ENCODE results near the gene RBM33.
"Not testable (repeated sequence)": the region's sequence is repeated elsewhere in the genome, so short reads cannot be mapped to it uniquely, and the experiment has no call there.

The RBM33 gene

GRCh38 chr7:155685070-155685790, 40.8 kb downstream of the RBM33 start:
- TF ChIP-seq, protein P1, sequence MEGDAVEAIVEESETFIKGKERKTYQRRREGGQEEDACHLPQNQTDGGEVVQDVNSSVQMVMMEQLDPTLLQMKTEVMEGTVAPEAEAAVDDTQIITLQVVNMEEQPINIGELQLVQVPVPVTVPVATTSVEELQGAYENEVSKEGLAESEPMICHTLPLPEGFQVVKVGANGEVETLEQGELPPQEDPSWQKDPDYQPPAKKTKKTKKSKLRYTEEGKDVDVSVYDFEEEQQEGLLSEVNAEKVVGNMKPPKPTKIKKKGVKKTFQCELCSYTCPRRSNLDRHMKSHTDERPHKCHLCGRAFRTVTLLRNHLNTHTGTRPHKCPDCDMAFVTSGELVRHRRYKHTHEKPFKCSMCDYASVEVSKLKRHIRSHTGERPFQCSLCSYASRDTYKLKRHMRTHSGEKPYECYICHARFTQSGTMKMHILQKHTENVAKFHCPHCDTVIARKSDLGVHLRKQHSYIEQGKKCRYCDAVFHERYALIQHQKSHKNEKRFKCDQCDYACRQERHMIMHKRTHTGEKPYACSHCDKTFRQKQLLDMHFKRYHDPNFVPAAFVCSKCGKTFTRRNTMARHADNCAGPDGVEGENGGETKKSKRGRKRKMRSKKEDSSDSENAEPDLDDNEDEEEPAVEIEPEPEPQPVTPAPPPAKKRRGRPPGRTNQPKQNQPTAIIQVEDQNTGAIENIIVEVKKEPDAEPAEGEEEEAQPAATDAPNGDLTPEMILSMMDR (conservative IDR thresholded peaks at IDR 0.05; ENCODE audit: control insufficient read depth, insufficient read depth, low read depth, low read length): no peak
- DNase-seq (ENCODE audit: low read depth): no peak
- no peak overlapping the region for H3K4me3 ChIP-seq (ENCODE audit: control insufficient read depth, low read depth, low read length)

DNA sequence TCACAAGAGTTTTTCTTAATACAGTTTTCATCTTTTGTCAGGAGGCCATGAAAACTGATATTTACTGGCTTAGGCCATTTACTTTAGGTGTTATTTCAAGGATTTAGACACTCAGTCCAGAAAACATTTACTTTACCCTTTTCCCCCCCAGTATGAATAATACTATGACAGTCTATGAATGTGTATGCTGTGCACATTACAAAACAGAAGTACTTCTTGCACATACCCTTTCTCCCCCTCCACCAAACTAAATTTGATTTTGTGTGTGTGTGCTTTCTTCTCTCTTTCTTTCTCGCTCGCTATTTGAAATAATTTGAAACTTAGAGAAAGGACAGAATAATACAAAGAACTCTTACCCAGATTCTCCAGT, 41.3 kb downstream of the RBM33 start:
- no peak for DNase-seq (ENCODE audit: low read depth)
- no peak overlapping the region for H3K4me3 ChIP-seq (ENCODE audit: control insufficient read depth, low read depth, low read length)
- TF ChIP-seq, protein P1 (conservative IDR thresholded peaks at IDR 0.05; ENCODE audit: control insufficient read depth, insufficient read depth, low read depth, low read length): no peak

DNA sequence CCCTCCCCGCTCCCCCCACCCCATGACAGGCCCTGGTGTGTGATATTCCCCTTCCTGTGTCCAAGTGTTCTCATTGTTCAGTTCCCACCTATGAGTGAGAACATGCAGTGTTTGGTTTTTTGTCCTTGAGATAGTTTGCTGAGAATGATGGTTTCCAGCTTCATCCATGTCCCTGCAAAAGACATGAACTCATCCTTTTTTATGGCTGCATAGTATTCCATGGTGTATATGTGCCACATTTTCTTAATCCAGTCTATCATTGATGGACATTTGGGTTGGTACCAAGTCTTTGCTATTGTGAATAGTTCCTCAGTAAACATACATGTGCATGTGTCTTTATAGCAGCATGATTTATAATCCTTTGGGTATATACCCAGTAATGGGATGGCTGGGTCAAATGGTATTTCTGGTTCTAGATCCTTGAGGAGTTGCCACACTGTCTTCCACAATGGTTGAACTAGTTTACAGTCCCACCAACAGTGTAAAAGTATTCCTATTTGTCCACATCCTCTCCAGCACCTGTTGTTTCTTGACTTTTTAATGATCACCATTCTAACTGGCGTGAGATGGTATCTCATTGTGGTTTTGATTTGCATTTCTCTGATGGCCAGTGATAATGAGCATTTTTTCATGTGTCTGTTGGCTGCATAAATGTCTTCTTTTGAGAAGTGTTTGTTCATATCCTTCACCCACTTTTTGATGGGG, 42.3 kb downstream of the RBM33 start:
- H3K4me3 ChIP-seq (ENCODE audit: control insufficient read depth, low read depth, low read length); DNase-seq (ENCODE audit: low read depth): not testable (repeated sequence)

- H3K4me3 ChIP-seq (ENCODE audit: control insufficient read depth, low read depth, low read length); DNase-seq (ENCODE audit: low read depth): not testable (repeated sequence)
Observed at GRCh38 chr7:155688237-155688636, 43.8 kb downstream of the RBM33 start.

DNA sequence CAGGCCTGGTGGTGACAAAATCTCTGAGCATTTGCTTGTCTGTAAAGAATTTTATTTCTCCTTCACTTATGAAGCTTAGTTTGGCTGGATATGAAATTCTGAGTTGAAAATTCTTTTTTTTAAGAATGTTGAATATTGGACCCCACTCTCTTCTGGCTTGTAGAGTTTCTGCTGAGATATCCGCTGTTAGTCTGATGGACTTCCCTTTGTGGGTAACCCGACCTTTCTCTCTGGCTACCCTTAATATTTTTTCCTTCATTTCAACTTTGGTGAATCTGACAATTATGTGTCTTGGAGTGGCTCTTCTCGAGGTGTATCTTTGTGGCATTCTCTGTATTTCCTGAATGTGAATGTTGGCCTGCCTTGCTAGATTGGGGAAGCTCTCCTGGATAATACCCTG, 46.2 kb downstream of the RBM33 start:
- DNase-seq (ENCODE audit: low read depth); H3K4me3 ChIP-seq (ENCODE audit: control insufficient read depth, low read depth, low read length): not testable (repeated sequence)

- H3K4me3 ChIP-seq (ENCODE audit: control insufficient read depth, low read depth, low read length): no peak overlapping the region
- no peak for DNase-seq (ENCODE audit: low read depth)
- TF ChIP-seq, protein P1 (conservative IDR thresholded peaks at IDR 0.05; ENCODE audit: control insufficient read depth, insufficient read depth, low read depth, low read length): no peak
Observed at GRCh38 chr7:155692317-155692716, 47.9 kb downstream of the RBM33 start.

DNA sequence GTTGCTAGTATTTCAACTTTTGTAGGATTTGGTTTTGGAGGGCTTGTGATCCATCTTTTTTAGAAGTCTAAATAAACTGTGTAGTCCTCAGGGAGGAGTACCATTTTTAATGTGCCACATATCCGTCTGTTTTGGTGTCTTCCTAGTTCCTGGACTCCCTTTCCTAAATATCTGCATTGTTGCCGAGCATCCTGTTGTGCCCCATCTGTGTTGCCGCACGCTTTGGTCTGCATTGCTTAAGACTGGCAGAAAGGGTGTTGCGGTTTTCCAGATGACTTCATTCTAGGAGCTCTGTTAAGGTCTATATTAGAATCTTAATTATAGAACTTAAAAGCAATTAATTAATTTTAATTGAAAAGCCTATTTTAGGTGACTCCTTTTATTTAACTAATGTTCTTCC, 49.4 kb downstream of the RBM33 start:
- TF ChIP-seq, protein P1 (conservative IDR thresholded peaks at IDR 0.05; ENCODE audit: control insufficient read depth, insufficient read depth, low read depth, low read length): no peak
- no peak for DNase-seq (ENCODE audit: low read depth)
- no peak overlapping the region for H3K4me3 ChIP-seq (ENCODE audit: control insufficient read depth, low read depth, low read length)

GRCh38 chr7:155694851-155695250, 50.4 kb downstream of the RBM33 start:
- no peak overlapping the region for H3K4me3 ChIP-seq (ENCODE audit: control insufficient read depth, low read depth, low read length)
- TF ChIP-seq, protein P1 (conservative IDR thresholded peaks at IDR 0.05; ENCODE audit: control insufficient read depth, insufficient read depth, low read depth, low read length): no peak
- peak; percentile 61 for DNase-seq (ENCODE audit: low read depth)
